HepG2 (cell line): ENCODE measurements around the gene ASCL2. TPM values are rescaled to one million over a fixed set of nuclear protein-coding genes. Genes with fewer than 3 reads are reported as not detected.

Experiments
- MAZ ChIP-seq, 2 experiments: sonication (generic) in 1 of 2; formaldehyde crosslinking in 1 of 2; IDR thresholded peaks; 2 replicates each; pipeline versions ENCODE4 v1.5.0 to v1.6.1; 2012 to 2020; ENCODE audit warnings: low read depth in 2 of 2, mild to moderate bottlenecking in 2 of 2, borderline replicate concordance in 1 of 2, improper control_type of control experiment in 1 of 2, low read length in 1 of 2, missing genetic modification reagents in 1 of 2, moderate library complexity in 1 of 2
- MTA1 ChIP-seq: sonication (generic); formaldehyde crosslinking; IDR thresholded peaks from 2 replicates; pipeline ENCODE4 v1.4.0; 2020; ENCODE audit warnings: missing genetic modification reagents, mild to moderate bottlenecking, borderline replicate concordance
- STAG1 ChIP-seq: sonication (generic); formaldehyde crosslinking; IDR thresholded peaks from 2 replicates; pipeline ENCODE4 v1.4.0; 2020; ENCODE audit warnings: missing genetic modification reagents
- SUZ12 ChIP-seq: fragments of 150-350 bp; IDR thresholded peaks from 2 replicates; pipeline ENCODE4 v1.6.1; 2014; ENCODE audit warnings: low read depth, low read length
- ZFP90 ChIP-seq: sonication (generic); formaldehyde crosslinking; IDR thresholded peaks from 2 replicates; pipeline ENCODE4 v1.8.0; 2022; ENCODE audit warnings: missing genetic modification reagents, mild to moderate bottlenecking, inconsistent platforms, borderline replicate concordance
- ZNF724P ChIP-seq: sonication (generic); formaldehyde crosslinking; IDR thresholded peaks from 2 replicates; pipeline ENCODE4 v1.8.0; 2022; ENCODE audit warnings: missing genetic modification reagents, borderline replicate concordance
- ZNF776 ChIP-seq: sonication (generic); formaldehyde crosslinking; IDR thresholded peaks from 2 replicates; pipeline ENCODE4 v1.4.0; 2020; ENCODE audit warnings: mild to moderate bottlenecking, missing genetic modification reagents
- ZSCAN12 ChIP-seq: sonication (generic); formaldehyde crosslinking; IDR thresholded peaks from 2 replicates; pipeline ENCODE4 v1.9.0; 2021; ENCODE audit warnings: mild to moderate bottlenecking, missing genetic modification reagents
- polyA plus RNA-seq, 8 experiments: library from polyadenylated mRNA; depleted of rRNA in 3 of 8; stranded (reverse) in 7 of 8; unstranded in 1 of 8; fragments of >200 nt; fragmentation: Illumina TruSeq in 4 of 8; extraction: Trizol in 4 of 8; gene quantifications; 2 replicates each; pipeline versions ENCODE4 v1.2.1 to v1.2.3, GENCODE V29; 2011 to 2016; ENCODE audit warnings: low read depth in 4 of 8, missing spikeins in 1 of 8, mixed read lengths in 1 of 8; ENCODE audit not compliant: insufficient read depth in 1 of 8
- total RNA-seq, 5 experiments: library from RNA; depleted of rRNA; stranded (reverse); fragments of >200 nt; fragmentation: Illumina TruSeq; extraction: Trizol; gene quantifications; 2 replicates each; pipeline ENCODE4 v1.2.3, GENCODE V29; 2016; ENCODE audit warnings: low read depth in 1 of 5
- TF ChIP-seq, protein P1 (sequence below): sonication (generic); formaldehyde crosslinking; IDR thresholded peaks from 2 replicates; pipeline ENCODE4 v1.4.0; 2020; ENCODE audit warnings: mild to moderate bottlenecking, low read depth, missing genetic modification reagents
- TF ChIP-seq, protein P2 (sequence below): sonication (generic); formaldehyde crosslinking; IDR thresholded peaks from 2 replicates; pipeline ENCODE4 v1.4.0; 2020; ENCODE audit warnings: missing genetic modification reagents, borderline replicate concordance
- TF ChIP-seq, protein P3 (sequence below): sonication (generic); formaldehyde crosslinking; conservative IDR thresholded peaks from 2 replicates; pipeline ENCODE4 v1.5.0; 2020; ENCODE audit warnings: missing genetic modification reagents
- TF ChIP-seq, protein P4 (sequence below): sonication (generic); formaldehyde crosslinking; IDR thresholded peaks from 2 replicates; pipeline ENCODE4 v1.4.0; 2020; ENCODE audit warnings: missing genetic modification reagents

The ASCL2 gene
- total and polyA plus RNA-seq, 2 of the 13 experiments (the other 11 are each of a cell fraction or from before 2014, with no cell fraction given), result 0.07 TPM; not detected in 1

DNA sequence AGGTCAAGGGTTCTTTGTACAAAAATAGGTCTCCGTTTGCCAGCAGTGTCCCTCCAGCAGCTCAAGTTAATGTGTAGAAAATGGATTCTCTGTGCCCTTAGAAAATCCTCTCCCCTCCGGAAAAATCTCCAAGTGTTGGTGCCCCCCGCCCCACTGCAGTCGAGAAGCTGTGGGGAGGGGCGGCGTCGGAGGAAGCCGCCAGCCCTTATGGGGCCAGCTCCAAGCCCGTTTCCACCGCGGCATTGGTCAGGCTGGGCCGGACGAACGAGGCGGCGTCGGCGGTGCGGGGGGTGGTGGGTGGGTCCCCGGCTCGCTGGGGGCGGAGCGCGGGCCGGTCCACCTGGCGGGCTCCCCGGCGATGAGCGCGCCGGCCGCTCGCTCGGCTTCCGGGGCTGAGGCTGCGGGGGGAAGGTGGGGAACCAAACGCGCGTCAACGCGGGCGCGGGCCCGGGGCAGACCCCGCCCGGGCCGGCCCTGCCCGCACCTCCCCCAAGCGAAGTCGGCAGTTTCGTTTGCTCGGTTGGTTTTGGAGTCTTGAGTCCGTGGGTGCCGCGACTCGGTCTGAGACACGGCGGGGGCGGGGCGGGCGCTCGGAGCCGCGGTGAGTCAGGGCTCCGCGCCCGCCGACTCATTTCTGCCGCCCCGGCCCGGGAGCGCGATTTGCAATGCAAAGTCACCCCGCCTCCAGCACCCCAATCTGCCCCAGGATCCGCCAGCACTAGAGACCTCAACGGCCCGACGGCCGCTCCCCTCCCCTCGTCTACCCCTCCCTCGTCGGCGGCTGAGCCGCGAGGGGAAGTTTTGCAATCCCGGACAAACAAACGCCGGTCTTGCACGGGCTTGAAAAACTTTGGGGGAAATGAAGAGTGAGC lies 1.4 kb downstream of the ASCL2 start (continued):
- TF ChIP-seq, protein P1, sequence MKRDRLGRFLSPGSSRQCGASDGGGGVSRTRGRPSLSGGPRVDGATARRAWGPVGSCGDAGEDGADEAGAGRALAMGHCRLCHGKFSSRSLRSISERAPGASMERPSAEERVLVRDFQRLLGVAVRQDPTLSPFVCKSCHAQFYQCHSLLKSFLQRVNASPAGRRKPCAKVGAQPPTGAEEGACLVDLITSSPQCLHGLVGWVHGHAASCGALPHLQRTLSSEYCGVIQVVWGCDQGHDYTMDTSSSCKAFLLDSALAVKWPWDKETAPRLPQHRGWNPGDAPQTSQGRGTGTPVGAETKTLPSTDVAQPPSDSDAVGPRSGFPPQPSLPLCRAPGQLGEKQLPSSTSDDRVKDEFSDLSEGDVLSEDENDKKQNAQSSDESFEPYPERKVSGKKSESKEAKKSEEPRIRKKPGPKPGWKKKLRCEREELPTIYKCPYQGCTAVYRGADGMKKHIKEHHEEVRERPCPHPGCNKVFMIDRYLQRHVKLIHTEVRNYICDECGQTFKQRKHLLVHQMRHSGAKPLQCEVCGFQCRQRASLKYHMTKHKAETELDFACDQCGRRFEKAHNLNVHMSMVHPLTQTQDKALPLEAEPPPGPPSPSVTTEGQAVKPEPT (CRISPR knock-in tag), result no peak
- no peak for TF ChIP-seq ZNF724P
- no peak for TF ChIP-seq ZFP90 (CRISPR knock-in tag)
- TF ChIP-seq, protein P2, sequence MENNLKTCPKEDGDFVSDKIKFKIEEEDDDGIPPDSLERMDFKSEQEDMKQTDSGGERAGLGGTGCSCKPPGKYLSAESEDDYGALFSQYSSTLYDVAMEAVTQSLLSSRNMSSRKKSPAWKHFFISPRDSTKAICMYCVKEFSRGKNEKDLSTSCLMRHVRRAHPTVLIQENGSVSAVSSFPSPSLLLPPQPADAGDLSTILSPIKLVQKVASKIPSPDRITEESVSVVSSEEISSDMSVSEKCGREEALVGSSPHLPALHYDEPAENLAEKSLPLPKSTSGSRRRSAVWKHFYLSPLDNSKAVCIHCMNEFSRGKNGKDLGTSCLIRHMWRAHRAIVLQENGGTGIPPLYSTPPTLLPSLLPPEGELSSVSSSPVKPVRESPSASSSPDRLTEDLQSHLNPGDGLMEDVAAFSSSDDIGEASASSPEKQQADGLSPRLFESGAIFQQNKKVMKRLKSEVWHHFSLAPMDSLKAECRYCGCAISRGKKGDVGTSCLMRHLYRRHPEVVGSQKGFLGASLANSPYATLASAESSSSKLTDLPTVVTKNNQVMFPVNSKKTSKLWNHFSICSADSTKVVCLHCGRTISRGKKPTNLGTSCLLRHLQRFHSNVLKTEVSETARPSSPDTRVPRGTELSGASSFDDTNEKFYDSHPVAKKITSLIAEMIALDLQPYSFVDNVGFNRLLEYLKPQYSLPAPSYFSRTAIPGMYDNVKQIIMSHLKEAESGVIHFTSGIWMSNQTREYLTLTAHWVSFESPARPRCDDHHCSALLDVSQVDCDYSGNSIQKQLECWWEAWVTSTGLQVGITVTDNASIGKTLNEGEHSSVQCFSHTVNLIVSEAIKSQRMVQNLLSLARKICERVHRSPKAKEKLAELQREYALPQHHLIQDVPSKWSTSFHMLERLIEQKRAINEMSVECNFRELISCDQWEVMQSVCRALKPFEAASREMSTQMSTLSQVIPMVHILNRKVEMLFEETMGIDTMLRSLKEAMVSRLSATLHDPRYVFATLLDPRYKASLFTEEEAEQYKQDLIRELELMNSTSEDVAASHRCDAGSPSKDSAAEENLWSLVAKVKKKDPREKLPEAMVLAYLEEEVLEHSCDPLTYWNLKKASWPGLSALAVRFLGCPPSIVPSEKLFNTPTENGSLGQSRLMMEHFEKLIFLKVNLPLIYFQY, result no peak
- TF ChIP-seq, protein P3, sequence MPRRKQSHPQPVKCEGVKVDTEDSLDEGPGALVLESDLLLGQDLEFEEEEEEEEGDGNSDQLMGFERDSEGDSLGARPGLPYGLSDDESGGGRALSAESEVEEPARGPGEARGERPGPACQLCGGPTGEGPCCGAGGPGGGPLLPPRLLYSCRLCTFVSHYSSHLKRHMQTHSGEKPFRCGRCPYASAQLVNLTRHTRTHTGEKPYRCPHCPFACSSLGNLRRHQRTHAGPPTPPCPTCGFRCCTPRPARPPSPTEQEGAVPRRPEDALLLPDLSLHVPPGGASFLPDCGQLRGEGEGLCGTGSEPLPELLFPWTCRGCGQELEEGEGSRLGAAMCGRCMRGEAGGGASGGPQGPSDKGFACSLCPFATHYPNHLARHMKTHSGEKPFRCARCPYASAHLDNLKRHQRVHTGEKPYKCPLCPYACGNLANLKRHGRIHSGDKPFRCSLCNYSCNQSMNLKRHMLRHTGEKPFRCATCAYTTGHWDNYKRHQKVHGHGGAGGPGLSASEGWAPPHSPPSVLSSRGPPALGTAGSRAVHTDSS (CRISPR knock-in tag), result no peak
- TF ChIP-seq MAZ (IDR thresholded peaks at IDR 0.05; ENCODE audit: borderline replicate concordance, low read depth, low read length), result no peak
- 0 out of 2 replicates have a peak, but pooled peaks have one; percentile 32 for TF ChIP-seq MAZ (CRISPR knock-in tag; IDR thresholded peaks at IDR 0.05; ENCODE audit: low read depth)
- no peak for TF ChIP-seq SUZ12
- TF ChIP-seq STAG1 (CRISPR knock-in tag), result no peak
- no peak; the same call in 1 of the 2 replicates for TF ChIP-seq ZNF776 (CRISPR knock-in tag)
- no peak; the same call in none of the 2 replicates for TF ChIP-seq ZSCAN12 (CRISPR knock-in tag)
- TF ChIP-seq, protein P4, sequence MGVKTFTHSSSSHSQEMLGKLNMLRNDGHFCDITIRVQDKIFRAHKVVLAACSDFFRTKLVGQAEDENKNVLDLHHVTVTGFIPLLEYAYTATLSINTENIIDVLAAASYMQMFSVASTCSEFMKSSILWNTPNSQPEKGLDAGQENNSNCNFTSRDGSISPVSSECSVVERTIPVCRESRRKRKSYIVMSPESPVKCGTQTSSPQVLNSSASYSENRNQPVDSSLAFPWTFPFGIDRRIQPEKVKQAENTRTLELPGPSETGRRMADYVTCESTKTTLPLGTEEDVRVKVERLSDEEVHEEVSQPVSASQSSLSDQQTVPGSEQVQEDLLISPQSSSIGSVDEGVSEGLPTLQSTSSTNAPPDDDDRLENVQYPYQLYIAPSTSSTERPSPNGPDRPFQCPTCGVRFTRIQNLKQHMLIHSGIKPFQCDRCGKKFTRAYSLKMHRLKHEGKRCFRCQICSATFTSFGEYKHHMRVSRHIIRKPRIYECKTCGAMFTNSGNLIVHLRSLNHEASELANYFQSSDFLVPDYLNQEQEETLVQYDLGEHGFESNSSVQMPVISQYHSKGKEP (CRISPR knock-in tag), result no peak
- TF ChIP-seq MTA1 (CRISPR knock-in tag), result peak; percentile 36; the same call in 1 of the 2 replicates
